Measurements from ENCODE around the gene ABHD17A. TPM values are rescaled to one million over a fixed set of nuclear protein-coding genes. Genes with fewer than 3 reads are reported as not detected.

The ABHD17A gene
- total and polyA plus RNA-seq, 2 of the 8 experiments (the other 6 are each of a cell fraction or from before 2014, with no cell fraction given), result 41.2 to 87.4 TPM

- POLR2A ChIA-PET (ENCODE audit: partially characterized antibody), result interaction anchor here (0.5 to 1.3 kb wide), 2 partner anchors 14 to 79 kb away, joined by 3 to 6 read pairs; no protein-coding TSS in a partner anchor
Measured at GRCh38 chr19:1921326-1921725, 36.0 kb upstream of the ABHD17A start.

More at GRCh38 chr19:1921326-1921725, 36.0 kb upstream of the ABHD17A start:
- Histone ChIP-seq H3K56ac (replicated peaks; ENCODE audit: insufficient read length, low read depth, low read length) (no peak overlapping the region), H3K9me3 (ENCODE audit: insufficient read depth in 2 of 2, low read depth in 1 of 2, low read length in 1 of 2) (no peaks in the 10 kb centered on the region), H3K4me3 (ENCODE audit: extremely low read depth in 1 of 4, insufficient read depth in 2 of 4, low read depth in 3 of 4, low read length in 4 of 4) (no peak overlapping the region), H3K27me3 (replicated peaks in 1 of 4; ENCODE audit: control insufficient read depth in 3 of 4, extremely low read depth in 1 of 4, insufficient read depth in 3 of 4, low read length in 3 of 4) (no peaks in the 10 kb centered on the region), H3K27ac (ENCODE audit: low read depth, low read length) (no peak overlapping the region), H3K4ac (replicated peaks; ENCODE audit: insufficient read length, low read depth, low read length) (no peak overlapping the region), H3K4me2 (ENCODE audit: insufficient read depth in 1 of 2, low read depth in 2 of 2, low read length in 2 of 2) (no peak overlapping the region), H2BK20ac (ENCODE audit: low read length) (no peak overlapping the region), H4K5ac (ENCODE audit: insufficient read length, low read depth, low read length) (no peak overlapping the region), H4K91ac (replicated peaks; ENCODE audit: insufficient read length, low read length) (no peak overlapping the region), H2BK5ac (ENCODE audit: low read depth, low read length) (no peak overlapping the region), H3K4me1 (replicated peaks in 1 of 4; ENCODE audit: control insufficient read depth in 3 of 4, insufficient read depth in 4 of 4, low read length in 3 of 4) (peaks cover 0 to 3% (median 0%) of the 10 kb centered on the region in 4 experiments; a peak in 1 of 7 replicates), H3K79me1 (ENCODE audit: low read depth, low read length) (peaks cover 3% of the 10 kb centered on the region), H2AK5ac (ENCODE audit: low read depth, low read length) (no peak overlapping the region), H3K18ac (ENCODE audit: extremely low read depth, low read length) (no peak overlapping the region), H4K8ac (ENCODE audit: extremely low read depth, insufficient read depth, low read length) (no peak overlapping the region), H3K23me2 (ENCODE audit: low read depth, low read length) (no peaks in the 10 kb centered on the region), H2BK12ac (ENCODE audit: low read depth, low read length) (no peak overlapping the region), H3K79me2 (ENCODE audit: control insufficient read depth in 1 of 2, insufficient read depth in 2 of 2, low read length in 2 of 2) (no peaks in the 10 kb centered on the region), H3K23ac (ENCODE audit: insufficient read length) (no peak overlapping the region), H2BK15ac (ENCODE audit: low read length) (no peak overlapping the region), H2BK120ac (replicated peaks; ENCODE audit: low read depth, low read length) (no peak overlapping the region), H2AFZ (ENCODE audit: low read length) (no peak overlapping the region), H3K36me3 (ENCODE audit: control insufficient read depth in 2 of 4, insufficient read depth in 4 of 4, low read length in 3 of 4) (peaks cover 12 to 50% (median 29%) of the 10 kb centered on the region in 4 experiments; a peak in 7 of 8 replicates), H3K9ac (replicated peaks in 1 of 4; ENCODE audit: extremely low read depth in 1 of 4, low read depth in 3 of 4, low read length in 3 of 4) (no peak overlapping the region), H3K14ac (ENCODE audit: insufficient read length) (no peak overlapping the region), H4K20me1 (replicated peaks in 1 of 2; ENCODE audit: control insufficient read depth in 1 of 2, insufficient read depth in 2 of 2, low read length in 2 of 2) (peaks cover 3 to 6% of the 10 kb centered on the region in 2 experiments)
- CTCF ChIA-PET (ENCODE audit: partially characterized antibody), result interaction anchor here (1.0 to 6.5 kb wide), 5 partner anchors 8 to 45 kb away, joined by 3 to 39 read pairs (median 3); no protein-coding TSS in a partner anchor
- no peak for FAIRE-seq
- 95% methylated on average over 19 of the region's 19 CpGs; no CpG with 5 or more reads in 1 of the 2 experiments for WGBS, 2 experiments (ENCODE audit: extremely low coverage in 1 of 2, insufficient coverage in 1 of 2, insufficient read length in 1 of 2, insufficient replicate concordance in 2 of 2, low coverage in 1 of 2, low lambda C conversion rate in 2 of 2, missing lambda C conversion rate in 1 of 2)
- no peak for DNase-seq (ENCODE audit: low read depth in 1 of 2, low spot score in 2 of 2)
- TF ChIP-seq MAFK (IDR thresholded peaks at IDR 0.05; ENCODE audit: low read depth, low read length) (no peak), POLR2AphosphoS5 (IDR thresholded peaks at IDR 0.05; ENCODE audit: low read depth, low read length) (0 out of 2 replicates have a peak, but pooled peaks have one; percentile 2), KDM4A (IDR thresholded peaks at IDR 0.05; ENCODE audit: low read depth, low read length, severe bottlenecking) (no peak), SIN3A (conservative IDR thresholded peaks at IDR 0.05 in 1 of 2, IDR thresholded peaks at IDR 0.05 in 1 of 2; ENCODE audit: low read depth in 1 of 2, low read length in 2 of 2) (no peak), CHD1 (IDR thresholded peaks at IDR 0.05; ENCODE audit: low read depth, low read length) (no peak), BCL11A (IDR thresholded peaks at IDR 0.05; ENCODE audit: low read depth in 2 of 2, low read length in 2 of 2) (no peak)
